ENCODE results near the gene ALG2. TPM values are rescaled to one million over a fixed set of nuclear protein-coding genes. Genes with fewer than 3 reads are reported as not detected.

Gene ALG2
- total RNA-seq, 2 experiments from 2014 or later = 21.7 to 23.7 TPM

DNA sequence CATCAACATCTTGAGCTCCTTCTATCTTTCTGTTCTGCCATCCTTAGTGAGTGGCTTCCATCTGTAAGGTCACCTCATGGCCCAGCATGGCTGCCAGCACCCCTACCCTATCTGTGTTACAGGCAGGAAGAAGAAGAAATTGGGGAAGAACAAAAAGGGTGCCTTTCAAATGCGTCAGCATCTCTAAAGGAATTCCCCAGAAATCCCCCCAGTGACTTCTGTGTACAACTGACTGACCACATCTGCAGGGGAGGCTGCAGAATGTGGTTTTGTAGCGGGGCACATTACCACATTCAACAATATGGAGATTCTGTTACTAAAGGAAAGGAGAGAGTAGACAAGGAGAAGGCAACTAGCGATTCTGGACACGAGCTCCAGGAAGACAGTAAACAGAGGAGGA lies 40.1 kb downstream of the ALG2 start:
- Mint-ChIP-seq H3K4me1 (peaks cover 56% of the 10 kb centered on the region), H3K9me3 (no peaks in the 10 kb centered on the region), H3K36me3 (no peaks in the 10 kb centered on the region), H3K27me3 (no peaks in the 10 kb centered on the region), H3K27ac (peak overlapping the region; percentile 49), H3K4me3 (peak overlapping the region; percentile 23)
- peak; percentile 40 for DNase-seq
- peak; percentile 29 for ATAC-seq (ENCODE audit: low read depth)
- POLR2A ChIA-PET = interaction anchor here (1.5 kb wide), 1 partner anchor 14 kb away, joined by 6 read pairs; no protein-coding TSS in a partner anchor

DNA sequence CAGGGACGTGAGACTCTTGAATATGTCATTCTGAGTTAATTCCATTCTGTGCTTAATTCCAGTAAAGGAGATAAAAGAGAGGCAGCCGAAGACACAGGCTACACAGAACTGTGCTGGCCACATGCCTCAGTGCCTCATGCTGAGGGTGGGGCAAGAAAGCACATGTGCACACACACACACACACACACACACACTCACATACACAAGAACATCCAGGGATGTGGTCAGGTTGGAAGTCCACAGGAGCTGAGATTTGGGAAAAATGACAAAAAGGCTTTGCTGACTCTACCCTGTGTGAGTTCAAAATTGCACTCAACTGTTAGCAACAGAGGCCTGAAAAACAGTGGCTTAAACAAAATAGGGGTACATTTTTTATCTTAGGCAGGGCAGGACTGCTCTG lies 40.5 kb downstream of the ALG2 start:
- H3K27ac Mint-ChIP-seq = peak overlapping the region; percentile 59
- peaks cover 55% of the 10 kb centered on the region for H3K4me1 Mint-ChIP-seq
- POLR2A ChIA-PET = no interaction called here

DNA sequence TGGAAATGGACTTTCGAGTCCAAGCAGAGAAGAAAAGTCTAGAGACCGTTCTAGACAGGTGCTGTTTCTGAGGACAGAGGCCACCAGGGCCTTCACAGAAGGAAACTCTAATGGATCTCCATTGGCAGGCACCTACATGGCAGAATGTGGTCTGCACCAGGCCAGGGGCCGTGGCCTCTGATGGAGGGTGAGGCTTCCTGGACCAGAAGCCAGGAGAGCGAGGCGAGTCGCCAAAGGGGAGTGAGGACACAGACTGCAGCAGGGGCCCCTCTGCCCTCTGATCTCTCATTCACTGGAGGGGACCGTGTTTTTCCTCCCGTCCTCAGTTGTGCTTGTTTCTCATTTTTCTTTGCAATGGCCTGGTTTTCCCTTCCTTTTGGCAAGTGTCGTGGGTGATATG lies 41.1 kb downstream of the ALG2 start:
- POLR2A ChIA-PET = no interaction called here
- Mint-ChIP-seq H3K36me3 (no peaks in the 10 kb centered on the region), H3K4me3 (peak overlapping the region; percentile 33), H3K27me3 (no peaks in the 10 kb centered on the region), H3K4me1 (peaks cover 55% of the 10 kb centered on the region), H3K9me3 (no peaks in the 10 kb centered on the region), H3K27ac (peak overlapping the region; percentile 59)
- DNase-seq (no peak), ATAC-seq (ENCODE audit: low read depth) (no peak)

More for the DNA sequence above, 40.5 kb downstream of the ALG2 start:
- no peaks in the 10 kb centered on the region for H3K9me3 Mint-ChIP-seq
- no peaks in the 10 kb centered on the region for H3K36me3 Mint-ChIP-seq
- DNase-seq (no peak), ATAC-seq (ENCODE audit: low read depth) (no peak)
- no peaks in the 10 kb centered on the region for H3K27me3 Mint-ChIP-seq
- H3K4me3 Mint-ChIP-seq = peak overlapping the region; percentile 23

DNA sequence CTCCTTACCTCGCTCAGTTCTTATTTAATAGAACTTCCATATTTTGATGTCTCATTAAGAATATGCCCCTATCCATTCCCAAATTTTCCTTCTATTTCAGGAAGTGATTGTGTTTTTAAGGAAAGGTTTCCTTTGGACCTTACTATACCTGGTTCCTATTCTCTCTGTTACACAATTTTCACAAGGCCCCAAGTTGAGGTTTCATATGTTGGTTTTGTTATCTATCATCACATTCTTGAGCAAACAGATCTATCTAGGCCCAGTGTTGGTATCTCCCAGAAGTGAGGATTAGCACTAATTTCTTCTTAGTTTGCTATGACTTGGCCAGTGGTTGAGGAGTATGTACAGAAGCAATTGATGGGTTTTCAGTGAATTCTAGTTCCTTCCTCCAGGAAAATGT lies 41.5 kb downstream of the ALG2 start:
- POLR2A ChIA-PET = no interaction called here
- Mint-ChIP-seq H3K27me3 (no peaks in the 10 kb centered on the region), H3K36me3 (no peaks in the 10 kb centered on the region), H3K9me3 (no peaks in the 10 kb centered on the region), H3K27ac (peak overlapping the region; percentile 59), H3K4me1 (peaks cover 55% of the 10 kb centered on the region), H3K4me3 (peak overlapping the region; percentile 33)
- DNase-seq = no peak
- ATAC-seq (ENCODE audit: low read depth) = peak; percentile 56

DNA sequence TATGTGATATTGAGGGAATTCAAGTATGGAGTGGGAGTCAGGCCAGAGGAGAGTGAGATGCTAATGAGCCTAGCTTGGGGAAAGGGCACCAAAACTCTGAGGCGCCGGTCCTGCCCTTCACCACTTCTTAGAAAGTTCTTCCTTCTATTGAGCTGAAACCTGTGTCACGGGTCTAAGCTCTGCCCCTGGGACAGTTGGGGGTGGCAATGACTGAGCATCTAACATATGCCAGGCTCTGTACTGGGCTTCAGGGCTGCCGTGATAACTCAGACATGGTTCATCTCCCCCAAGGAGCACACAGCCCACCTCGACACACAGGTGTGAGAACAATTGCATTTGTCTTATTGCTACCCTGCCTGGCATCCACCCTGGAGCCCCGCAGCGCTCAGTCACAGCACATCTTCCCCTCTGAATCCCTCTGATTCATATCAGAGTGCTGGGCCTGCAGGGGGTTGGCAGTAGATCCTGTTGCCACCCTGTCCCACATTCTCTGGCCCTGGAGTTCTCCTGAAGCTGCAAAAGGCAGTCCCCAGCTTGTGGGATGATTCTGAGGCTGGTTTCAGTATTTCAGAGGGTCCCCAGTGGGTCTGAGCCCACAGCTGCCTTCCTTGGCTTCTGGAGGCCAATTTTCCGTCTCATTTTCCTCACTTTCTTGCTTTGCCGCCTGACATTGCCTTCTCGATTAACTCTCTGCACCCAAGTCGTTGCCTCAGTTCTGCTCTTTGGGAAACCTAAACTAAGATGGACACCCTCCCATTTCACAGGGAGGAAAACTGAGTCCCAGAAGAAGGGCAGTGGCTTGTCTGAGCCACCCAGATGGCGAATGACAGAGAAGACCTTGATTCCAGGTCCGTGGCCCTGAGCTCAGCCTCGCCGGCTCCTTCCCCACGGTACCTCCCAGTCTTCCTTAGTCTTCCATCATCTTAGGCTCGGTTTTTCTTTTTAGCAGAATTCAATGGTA lies 42.5 kb downstream of the ALG2 start:
- DNase-seq = no peak
- ATAC-seq (ENCODE audit: low read depth) = no peak
- Mint-ChIP-seq H3K9me3 (no peaks in the 10 kb centered on the region), H3K27me3 (no peaks in the 10 kb centered on the region), H3K4me1 (peaks cover 49% of the 10 kb centered on the region), H3K36me3 (no peaks in the 10 kb centered on the region), H3K4me3 (no peak overlapping the region), H3K27ac (no peak overlapping the region)
- POLR2A ChIA-PET = interaction anchor here (0.7 kb wide), 1 partner anchor 11 kb away, joined by 3 read pairs; no protein-coding TSS in a partner anchor

DNA sequence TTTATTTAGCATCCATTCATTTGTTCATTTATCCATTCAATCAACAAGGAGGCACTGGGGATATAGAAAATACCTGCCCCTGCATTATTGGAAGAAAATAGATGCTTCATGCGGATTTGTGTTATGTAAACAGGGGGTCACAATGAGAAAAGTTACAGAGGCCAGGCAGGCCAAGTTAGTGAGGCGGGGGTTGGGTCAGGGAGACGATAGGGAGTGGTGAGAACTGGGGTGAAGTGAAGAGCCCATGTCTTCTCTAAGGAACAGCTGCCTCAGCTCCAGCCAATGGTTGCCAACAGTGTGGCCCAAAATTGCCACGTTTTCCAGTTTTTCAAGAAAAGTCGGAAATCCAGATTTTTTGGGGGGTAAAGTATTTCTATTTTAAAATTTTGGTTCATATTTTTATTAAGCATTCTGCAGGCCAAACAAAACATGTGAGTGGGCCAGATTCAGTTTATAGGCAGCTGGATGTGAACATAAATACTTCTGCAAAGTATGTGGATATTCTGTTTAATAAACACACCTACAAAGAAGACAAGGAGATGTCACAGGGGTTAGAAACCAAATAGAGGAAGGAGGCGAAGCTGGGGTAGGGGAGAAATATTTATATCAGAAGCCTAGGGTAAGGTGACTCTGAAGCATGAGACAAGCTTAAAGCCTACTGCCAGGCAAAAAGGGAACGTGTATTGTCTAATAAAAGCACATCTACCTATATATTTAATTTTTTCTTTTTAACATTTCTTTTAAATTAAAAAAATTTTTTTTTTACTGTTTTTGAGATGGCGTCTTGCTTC lies 44.0 kb downstream of the ALG2 start:
- Mint-ChIP-seq H3K4me1 (peaks cover 47% of the 10 kb centered on the region), H3K27ac (no peak overlapping the region), H3K27me3 (no peaks in the 10 kb centered on the region), H3K4me3 (no peak overlapping the region), H3K36me3 (no peaks in the 10 kb centered on the region), H3K9me3 (no peaks in the 10 kb centered on the region)
- ATAC-seq (ENCODE audit: low read depth) = no peak
- DNase-seq = no peak
- POLR2A ChIA-PET = interaction anchor here (0.7 to 1.1 kb wide), 3 partner anchors 10 to 12 kb away, joined by 3 read pairs; no protein-coding TSS in a partner anchor

DNA sequence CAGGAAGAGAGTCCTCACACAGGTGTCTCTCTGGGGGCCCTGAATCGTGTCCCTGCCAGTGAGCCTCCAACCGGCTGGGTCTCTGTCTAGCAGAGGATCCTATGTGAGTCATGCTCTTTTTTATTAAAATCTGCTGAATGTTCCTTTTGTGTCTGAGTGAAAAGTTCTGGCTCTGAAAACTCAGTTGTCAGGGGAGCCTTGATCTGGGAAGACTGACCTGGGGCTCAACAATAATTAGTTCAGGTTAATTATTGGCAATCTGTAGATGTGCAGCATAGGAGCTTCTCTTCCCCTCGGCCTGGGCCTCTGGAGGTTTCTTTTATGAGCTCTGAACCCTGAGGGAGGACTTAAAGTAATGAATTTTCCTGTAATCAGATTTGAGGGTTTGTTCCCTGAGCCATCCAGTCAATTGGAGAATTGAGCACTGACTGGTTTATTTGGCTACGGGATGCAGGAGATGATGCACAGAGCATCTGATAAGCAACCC lies 45.2 kb downstream of the ALG2 start:
- Mint-ChIP-seq H3K4me3 (no peak overlapping the region), H3K4me1 (peaks cover 40% of the 10 kb centered on the region), H3K27ac (no peak overlapping the region), H3K9me3 (peaks cover 3% of the 10 kb centered on the region), H3K36me3 (no peaks in the 10 kb centered on the region), H3K27me3 (no peaks in the 10 kb centered on the region)
- no peak for ATAC-seq (ENCODE audit: low read depth)
- POLR2A ChIA-PET = no interaction called here
- no peak for DNase-seq

DNA sequence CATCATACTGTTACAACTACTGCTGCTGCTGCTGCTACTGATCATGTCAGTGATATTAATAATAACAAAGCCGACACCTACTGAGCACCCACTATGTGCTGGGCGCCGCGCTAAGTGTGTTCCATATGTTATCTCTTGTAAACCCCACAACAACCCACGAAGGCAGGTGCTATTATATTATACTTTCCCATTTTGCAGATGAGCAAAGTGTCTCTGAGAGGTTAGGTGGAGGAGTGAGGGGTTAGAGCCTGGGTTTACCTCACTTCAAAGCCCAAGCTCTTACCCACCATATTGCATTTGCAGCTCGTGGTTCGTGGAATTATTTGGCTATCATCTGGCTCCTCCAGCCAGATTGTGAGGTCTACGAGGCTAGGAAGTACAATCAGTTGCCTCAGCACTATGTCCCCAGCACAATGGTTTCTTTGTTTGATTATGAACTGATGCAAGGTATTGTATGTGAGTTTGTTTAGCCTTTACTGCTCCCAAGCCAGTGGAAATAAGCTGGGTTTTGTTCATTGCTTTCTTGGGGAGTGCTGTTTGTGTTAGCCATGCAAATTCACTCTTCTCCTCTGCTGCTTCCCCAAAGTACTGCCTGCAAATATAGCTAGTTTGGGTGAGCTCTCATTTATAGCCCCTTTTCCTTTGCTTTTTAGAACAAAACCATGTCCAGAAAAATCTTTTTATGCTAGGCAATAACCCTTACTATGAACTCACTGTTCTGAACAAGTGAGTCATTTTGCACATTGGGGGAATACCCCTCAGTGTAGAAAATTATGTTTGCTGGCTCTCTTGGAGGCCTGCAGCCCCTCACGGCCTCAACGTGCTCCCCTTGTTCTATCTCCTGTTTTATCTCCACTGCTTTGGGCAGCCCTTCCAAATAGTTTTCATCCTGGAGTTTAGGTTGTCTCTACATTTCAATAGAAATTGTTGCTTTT lies 47.9 kb downstream of the ALG2 start:
- Mint-ChIP-seq H3K36me3 (no peaks in the 10 kb centered on the region), H3K27me3 (no peaks in the 10 kb centered on the region), H3K27ac (no peak overlapping the region), H3K9me3 (peaks cover 3% of the 10 kb centered on the region), H3K4me1 (peaks cover 29% of the 10 kb centered on the region), H3K4me3 (no peak overlapping the region)
- DNase-seq = no peak
- no peak for ATAC-seq (ENCODE audit: low read depth)
- POLR2A ChIA-PET = no interaction called here

DNA sequence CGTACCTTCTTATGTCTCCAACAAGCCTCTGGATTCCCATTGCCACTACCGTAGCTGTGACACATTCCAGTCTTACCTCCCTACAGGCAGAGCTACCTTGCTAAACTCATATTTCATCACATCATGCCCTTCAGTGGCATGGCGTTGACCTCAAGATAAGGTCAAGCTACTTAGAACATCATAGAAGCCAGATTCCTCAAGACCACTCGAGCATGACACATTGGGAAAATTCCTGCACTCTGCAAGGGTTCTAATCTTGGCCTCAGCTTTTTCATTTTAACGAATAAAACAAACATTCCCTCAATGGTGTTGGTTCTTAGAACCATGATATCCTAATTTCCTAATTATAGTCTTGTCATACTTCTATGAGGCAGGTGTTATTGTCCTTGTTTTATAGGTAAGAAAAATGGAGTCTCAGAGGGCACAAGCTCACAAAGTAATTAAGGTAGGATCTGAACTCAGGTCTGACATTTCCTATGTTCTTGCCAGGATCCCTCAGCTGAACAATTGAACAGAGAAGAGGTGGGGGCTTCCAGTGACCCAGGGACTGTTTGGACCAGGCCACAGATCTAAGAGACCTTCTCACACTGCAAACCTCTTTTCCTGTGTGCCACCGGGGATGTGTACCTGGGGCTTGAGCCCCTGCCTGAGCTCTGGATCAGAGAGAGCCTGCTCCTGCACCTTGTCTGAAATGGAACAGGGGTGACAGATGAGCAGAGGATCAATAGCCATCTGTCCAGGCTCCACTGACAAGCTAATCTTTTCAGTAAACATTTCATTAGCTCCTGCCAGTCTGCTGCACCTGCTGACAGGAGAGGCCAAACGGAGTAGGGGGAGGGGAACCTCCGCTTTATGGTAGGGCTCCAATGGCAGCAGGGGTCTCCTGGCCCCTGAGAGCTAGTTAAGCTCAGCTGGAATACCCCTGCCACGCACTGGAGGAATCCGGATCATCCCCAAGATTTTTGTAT lies 49.3 kb downstream of the ALG2 start:
- no peaks in the 10 kb centered on the region for H3K36me3 Mint-ChIP-seq
- no peak for DNase-seq
- peaks cover 40% of the 10 kb centered on the region for H3K4me1 Mint-ChIP-seq
- peaks cover 3% of the 10 kb centered on the region for H3K9me3 Mint-ChIP-seq
- no peak overlapping the region for H3K4me3 Mint-ChIP-seq
- peak overlapping the region; percentile 34 for H3K27ac Mint-ChIP-seq
- no peak for ATAC-seq (ENCODE audit: low read depth)
- no peaks in the 10 kb centered on the region for H3K27me3 Mint-ChIP-seq
- POLR2A ChIA-PET = no interaction called here

DNA sequence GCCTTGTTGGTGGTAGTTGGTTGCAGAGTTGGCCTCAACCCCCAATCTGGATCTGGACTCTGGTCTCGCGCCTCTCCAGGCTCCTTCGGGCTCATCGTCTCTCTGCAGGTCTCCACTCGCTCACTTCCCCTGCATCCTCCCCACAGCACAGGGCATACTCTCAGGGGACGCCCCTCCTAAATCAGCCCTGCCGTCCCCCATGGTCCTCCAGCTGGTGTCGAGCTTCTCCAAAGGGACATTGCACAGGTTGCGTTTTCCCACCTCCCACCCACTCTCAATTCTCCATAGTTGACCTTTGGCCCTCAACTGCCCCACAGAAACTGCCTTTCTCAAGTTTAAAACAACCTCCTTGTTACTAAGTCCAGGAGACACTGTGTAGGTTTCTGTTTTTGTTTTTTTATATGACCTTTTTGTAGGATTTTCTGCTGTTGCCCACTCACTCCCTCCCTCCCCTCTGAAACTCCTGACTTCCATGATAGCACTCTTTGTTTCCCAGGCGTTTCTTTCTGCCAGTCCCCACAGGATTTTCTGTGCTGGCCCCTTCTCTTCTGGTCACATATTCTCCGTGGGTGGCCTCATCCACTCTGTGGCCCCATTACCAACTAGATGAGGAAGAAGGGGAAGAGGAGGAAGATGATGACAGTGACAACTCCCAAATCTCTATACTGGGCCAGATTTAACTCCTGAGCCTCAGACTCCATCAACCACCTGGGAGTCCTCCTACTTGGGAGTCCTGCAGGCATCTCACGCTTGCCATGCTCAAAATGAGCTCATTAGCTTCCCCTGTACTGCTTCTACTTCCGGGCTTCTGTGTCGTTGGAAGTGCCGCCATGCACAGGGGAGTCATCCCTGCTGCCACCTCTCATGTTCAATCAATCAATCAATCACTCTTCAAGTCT lies 50.3 kb downstream of the ALG2 start:
- Mint-ChIP-seq H3K36me3 (no peaks in the 10 kb centered on the region), H3K4me3 (no peak overlapping the region), H3K27ac (no peak overlapping the region), H3K9me3 (peaks cover 3% of the 10 kb centered on the region), H3K4me1 (peaks cover 43% of the 10 kb centered on the region), H3K27me3 (no peaks in the 10 kb centered on the region)
- ATAC-seq (ENCODE audit: low read depth) = no peak
- POLR2A ChIA-PET = no interaction called here
- no peak for DNase-seq

DNA sequence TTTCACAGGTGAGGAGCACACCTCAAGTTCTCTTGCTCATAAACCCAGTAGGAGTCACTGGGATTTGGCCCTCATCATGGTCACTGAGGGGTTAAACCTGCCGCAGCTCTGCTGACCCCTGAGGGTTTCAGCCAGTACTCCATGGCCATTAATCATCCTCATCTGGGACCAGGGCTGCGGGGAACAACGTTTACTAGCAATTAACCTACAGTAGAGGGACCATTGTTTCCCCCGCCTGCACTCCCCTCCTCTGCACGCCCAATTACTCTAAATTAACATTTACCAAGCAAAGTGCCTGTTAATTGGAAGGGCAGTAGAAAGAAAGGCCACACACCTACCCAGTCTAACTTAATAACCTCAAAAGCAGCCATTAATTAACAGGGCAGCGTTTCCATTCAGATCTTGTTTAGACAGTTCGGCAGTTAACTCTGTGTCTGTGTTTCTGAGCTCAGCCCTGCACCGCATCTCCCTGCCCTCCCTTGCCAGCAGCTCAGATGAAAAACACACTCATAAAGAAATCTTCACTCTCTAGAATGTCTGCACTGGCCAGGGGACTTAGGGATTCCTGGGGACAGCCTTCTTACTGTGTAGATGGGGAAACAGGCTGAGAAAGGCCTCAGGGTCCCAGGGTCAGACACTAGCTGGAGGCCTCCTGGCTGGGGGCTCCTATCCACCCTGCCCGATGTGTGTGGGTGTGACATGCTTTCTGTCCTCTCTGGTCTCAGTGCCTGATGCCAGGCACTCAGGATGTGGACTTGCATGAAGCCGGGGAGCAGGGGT lies 51.6 kb downstream of the ALG2 start:
- Mint-ChIP-seq H3K27me3 (no peaks in the 10 kb centered on the region), H3K36me3 (no peaks in the 10 kb centered on the region), H3K4me1 (peaks cover 54% of the 10 kb centered on the region), H3K4me3 (no peak overlapping the region), H3K9me3 (peaks cover 3% of the 10 kb centered on the region), H3K27ac (no peak overlapping the region)
- no peak for DNase-seq
- no peak for ATAC-seq (ENCODE audit: low read depth)
- POLR2A ChIA-PET = no interaction called here
